NCI-H2081 (cell line): ENCODE data around the gene KRT71.
"Not testable (repeated sequence)": the region's sequence is repeated elsewhere in the genome, so short reads cannot be mapped to it uniquely, and the experiment has no call there.

ENCODE experiments used
- DNase-seq, 2 experiments: peaks; one replicate each; lab custom pipeline; 2025; lab: John Stamatoyannopoulos, UW

The KRT71 gene

DNA sequence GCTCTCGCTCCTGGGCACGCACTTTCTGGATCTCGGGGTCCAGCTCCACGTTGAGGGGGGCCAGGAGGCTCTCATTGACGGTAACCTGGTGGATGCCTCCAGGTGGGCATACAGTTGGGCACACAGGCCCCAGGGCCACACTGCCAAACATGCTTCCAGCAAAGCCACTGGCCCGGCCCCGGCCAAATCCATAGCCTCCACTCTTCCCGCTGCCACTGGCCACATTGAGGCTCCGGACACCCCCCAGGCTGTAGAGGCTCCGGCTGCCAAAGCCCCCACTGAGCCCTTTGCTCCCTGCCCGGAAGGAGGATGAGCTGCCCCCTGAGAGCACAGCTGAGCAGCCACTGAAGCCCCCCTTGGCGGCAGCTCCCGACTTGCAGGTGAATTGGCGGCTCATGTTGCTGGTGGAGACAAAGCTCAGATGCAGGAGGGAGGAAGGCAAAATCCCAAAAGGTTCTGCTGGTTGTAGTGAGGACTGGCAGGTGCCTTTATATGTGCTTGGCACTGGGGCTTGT, at the start of gene KRT71:
KRT71 (minus strand) TSS at position 465 of the 515 bp plus-strand sequence; CDS start at position 397, 68 bp downstream.
- DNase-seq, result no peak

DNA sequence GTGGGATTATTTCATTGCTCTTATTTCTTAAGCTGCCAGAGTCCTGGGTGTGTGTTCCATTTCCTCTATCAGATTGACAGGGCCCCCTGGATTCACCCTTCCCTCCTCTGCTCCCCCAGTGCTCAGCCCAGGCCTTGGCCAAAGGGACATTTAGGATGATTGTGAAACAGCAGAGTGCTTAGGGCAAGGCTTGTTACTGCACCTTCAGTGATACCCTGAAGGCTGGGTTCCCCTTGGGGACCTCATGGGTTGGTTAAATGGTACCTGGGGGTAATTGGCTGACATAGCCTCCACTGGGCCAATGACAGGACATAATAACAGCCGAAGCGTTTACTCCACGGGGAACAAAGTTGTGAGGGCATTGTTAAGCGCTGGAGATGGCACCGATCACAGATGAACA, 49.6 kb upstream of the KRT71 start:
- no peak for DNase-seq

DNA sequence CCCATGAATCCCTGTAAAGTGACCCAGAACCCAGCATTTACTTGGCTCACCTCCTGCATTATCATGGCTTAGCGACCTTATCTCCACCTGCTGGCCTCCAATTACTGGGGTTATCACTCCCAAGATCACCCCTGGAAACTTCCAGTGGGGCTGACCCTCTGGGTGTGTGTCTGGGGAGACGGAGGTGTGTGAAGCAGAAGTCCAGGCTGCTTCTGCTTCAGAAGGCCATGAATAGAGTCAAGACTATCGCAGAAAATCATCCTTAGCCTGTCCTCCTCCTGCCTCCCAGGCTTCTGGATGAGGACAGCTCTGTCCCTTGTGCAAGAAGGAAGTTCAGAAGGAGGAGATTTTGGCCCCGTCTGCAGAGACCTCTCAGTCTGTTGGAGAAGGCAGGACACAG, 48.7 kb upstream of the KRT71 start:
- DNase-seq, result no peak

DNA sequence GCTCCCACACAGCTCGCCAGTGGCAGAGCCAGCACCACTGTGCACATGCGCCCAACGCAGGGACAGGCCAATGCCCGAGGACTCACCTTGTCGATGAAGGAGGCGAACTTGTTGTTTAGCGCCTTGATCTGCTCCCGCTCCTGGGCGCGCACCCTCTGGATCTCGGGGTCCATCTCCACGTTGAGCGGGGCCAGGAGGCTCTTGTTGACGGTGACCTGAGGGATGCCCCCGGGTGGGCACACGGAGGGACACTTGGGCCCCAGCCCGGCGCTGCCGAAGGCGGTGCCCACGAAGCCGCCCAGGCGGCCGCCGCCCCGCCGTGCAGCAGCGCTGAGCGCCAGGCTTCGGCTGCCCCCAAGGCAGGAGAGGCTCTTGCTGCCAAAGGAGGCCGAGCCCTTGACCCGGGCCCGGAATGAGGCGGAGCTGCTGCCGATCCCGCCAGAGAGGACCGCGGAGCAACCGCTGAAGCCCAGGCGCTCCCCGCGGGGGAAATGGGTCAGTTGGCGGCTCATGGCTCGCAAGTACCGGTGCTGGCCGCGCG, 48.1 kb upstream of the KRT71 start, which contains the start of gene KRT72:
KRT72 (minus strand) TSS at position 523 of the 541 bp plus-strand sequence; CDS start at position 512, 11 bp downstream.
- no peak for DNase-seq

DNA sequence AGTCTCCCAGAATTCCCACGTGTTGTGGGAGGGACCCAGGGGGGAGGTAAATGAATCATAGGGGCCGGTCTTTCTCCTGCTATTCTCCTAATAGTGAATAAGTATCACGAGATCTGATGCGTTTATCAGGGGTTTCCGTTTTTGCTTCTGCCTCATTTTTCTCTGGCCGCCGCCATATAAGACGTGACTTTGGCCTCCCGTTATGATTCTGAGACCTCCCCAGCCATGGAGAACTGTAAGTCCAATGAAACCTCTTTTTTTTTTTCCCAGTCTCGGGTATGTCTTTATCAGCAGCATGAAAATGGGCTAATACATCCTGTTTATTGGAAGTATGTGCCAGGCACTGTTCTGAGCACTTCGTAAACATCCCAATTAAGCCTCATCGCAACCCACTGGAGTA, 47.5 kb upstream of the KRT71 start:
- DNase-seq, result no peak

DNA sequence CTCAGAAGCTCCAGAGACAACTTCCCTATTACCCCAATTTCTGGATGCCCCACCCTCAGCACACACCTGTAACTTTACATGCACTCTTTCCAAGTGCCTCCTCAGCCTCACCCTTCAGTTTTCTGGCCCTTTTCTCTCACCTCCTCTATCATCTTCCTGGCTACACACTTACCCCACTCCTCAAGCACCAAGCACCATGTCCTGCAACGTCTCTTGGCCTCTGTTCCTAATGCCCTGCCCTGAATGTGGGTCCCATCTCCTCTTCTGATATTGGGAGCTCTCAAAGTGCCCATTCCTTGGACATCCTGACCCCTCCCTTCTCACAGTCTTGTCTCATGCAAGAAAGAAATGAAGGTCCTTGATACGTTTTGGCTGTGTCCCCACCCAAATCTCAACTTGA, 47.1 kb upstream of the KRT71 start:
- DNase-seq, result no peak

DNA sequence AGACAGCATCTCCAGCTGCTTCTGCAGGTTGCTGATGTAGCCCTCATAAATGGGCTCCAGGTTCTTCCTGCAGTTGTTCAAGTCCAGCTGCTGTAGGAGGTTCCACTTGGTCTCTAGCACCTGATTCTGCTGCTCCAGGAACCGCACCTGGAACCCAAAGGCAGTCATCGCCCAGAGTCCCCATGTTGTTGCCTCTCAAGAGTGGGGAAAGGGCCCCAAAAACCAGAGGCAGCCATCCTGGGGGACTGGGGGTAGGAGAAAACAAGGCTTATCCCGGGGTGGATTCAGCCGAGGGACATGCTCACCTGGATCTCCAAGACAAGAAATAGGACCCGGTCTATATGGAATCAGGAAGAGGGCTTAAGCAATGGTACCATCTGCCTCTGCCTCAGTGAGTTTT, 46.0 kb upstream of the KRT71 start:
- DNase-seq, result no peak

DNA sequence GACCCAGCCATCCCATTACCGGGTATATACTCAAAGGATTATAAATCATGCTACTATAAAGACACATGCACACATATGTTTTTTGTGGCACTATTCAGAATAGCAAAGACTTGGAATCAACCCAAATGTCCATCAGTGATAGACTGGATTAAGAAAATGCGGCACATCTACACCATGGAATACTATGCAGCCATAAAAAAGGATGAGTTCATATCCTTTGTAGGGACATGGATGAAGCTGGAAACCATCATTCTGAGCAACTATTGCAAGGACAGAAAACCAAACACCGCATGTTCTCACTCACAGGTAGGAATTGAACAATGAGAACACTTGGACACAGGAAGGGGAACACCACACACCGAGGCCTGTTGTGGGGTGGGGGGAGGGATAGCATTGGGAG, 41.3 kb upstream of the KRT71 start:
- DNase-seq, result not testable (repeated sequence)

DNA sequence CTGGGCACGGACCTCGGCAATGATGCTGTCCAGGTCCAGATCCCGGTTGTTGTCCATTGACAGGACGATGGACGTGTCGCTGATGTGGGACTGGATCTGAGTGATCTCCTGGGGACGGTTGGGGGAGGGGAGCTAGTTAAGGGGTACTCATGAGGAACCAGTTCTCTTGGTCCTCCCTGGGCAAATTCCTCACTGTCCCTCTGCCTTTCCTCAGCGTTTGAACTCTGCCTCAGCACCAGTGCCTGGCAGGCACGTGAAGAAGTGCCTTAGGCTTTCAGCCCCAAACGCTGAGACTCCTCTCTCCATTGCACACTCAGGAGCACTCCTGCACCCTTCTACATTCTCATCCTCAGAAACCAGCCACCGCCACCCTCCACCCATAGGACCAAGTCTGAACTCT, 38.6 kb upstream of the KRT71 start:
- no peak for DNase-seq

DNA sequence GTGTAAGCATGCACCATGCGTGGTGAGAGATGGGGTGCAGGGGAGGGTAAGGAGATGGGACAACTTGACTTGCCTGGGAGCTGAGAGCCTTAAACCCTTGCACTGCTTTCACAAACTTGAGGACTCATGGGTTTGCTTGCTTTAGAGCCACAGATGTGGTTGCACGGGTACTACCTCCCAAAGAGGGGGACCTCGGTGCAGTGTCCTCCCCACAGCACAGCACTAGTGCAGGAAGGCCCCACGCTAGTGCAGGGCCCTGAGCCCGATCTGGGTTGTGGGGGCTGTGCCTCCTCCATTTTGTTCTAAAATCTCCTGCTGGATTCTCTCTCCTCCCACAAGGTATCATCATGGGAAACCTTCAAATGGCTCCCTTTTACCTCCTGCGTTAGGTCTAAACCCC, 37.1 kb upstream of the KRT71 start:
- DNase-seq, result no peak

DNA sequence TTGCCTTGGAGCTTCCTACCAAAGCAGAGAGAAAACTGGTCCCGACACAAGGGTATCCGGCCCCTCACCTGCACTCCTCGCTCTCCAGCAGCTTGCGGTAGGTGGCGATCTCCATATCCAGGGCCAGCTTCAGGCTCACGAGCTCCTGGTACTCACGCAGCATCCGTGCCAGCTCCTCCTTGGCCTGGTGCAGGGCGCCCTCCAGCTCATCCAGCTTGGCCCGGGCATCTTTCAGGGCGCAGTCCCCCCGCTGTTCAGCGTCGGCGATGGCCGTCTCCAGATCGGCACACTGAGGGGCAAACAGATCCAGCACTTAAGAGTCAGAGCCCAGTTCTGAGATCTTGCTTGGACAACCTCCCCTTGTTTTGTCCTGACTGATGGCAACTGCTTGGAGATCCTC, 34.6 kb upstream of the KRT71 start:
- DNase-seq, result no peak

DNA sequence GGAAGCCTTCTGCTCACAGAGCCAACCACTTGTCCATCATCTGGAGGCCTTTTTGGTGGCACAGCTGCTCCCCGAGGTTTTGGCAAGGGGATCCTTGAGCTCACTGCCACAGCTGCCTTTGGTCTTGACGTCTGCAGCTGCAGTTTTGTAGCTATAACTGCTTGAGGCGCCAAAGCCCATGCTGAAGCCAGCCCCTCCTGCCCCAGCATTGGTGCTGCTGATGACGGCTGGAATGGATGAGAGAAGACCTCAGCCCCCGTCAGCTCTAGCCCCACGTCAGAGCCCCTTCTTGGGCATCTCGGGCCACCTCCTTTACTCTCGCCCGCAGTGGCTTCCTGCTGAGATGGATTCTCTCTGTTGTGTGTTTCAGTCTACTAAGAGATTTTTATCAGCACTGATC, 33.0 kb upstream of the KRT71 start:
- DNase-seq, result no peak

DNA sequence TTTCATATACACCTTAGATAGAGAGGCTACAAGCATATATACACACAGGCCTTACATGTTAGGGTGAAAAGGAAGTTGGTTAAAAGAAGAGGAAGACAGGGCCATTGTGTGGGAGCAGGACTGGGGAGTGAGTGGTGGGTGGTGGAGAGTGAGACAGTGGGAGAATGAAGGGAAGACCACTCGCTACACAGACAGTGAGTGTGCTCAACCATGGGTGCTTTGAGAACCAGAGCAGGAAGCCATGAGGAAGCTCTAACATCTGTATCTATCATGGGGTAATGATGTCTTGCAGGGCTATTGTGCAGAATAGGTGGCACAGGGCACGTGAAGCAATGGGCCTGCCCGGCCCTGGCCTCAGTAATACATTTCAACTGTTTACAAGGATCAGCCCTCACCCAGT, 32.1 kb upstream of the KRT71 start:
- no peak for DNase-seq

DNA sequence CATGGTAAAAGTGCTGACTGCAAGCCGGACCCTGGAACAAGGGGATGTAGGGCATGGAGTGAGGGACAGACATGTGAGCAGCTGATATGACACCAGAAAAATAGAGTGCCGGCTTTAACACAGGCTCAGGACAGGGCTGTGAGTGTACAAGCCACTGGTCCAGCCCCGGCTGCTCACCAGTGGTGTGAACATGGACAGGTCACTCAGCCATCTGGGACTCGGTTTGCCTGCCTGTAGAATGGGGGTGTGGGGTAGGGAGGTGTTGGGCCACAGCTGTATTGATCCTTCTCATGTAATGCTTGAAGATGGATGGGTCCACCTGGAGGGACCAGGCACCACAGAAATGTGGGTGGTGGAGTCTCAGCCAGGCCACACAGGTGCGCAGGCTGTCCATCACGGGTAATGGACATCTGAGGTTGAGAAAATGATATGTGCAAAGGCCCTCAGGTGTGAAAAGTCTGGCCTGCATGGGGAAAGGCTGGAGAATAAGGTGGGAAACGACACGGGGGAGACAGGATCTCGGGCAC, 31.3 kb upstream of the KRT71 start:
- no peak for DNase-seq

DNA sequence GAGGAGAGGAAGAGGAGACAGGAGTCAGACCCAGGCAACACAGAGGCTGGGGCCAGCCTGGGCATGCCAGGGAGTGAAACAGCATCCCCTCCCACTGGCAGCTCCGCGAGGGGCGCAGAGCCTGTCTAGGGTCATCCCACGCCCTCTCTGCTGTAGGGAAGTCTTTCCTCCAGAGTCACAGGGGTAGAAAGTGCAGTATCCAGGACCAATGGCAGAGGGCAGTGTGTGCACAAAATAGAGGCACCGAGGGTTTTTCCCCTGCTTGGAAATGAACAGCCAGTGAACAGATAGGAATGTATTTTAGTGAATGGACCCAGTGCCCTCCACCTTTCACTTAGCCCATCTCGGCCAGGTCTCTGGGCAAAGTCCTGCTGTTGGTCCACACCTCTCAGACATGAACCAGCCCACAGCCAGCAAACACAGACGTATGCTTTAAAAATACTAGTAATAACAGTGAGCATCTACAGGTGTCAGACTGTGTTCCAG, 30.1 kb upstream of the KRT71 start:
- DNase-seq, result peak; percentile 45 to 62

DNA sequence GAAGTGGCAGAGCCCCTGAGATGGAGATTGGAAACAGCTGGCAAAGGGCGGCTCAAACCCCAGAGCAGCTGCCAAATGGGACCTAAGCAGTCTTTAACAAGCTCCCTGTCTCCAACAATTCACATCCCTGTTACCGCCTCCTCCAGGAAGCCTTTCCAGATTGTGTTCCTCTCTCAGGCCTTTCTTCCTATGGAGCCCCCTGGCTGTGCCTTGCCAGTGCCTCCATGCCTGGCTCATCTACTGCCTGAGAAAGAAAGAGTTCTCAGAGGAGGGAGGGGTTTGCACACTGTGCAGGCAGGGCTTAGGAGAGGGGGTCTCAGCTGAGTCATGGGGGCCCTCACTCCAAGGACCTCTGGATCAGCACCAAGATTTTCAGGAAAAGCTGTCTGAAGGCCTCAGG, 29.5 kb upstream of the KRT71 start:
- DNase-seq, result no peak

DNA sequence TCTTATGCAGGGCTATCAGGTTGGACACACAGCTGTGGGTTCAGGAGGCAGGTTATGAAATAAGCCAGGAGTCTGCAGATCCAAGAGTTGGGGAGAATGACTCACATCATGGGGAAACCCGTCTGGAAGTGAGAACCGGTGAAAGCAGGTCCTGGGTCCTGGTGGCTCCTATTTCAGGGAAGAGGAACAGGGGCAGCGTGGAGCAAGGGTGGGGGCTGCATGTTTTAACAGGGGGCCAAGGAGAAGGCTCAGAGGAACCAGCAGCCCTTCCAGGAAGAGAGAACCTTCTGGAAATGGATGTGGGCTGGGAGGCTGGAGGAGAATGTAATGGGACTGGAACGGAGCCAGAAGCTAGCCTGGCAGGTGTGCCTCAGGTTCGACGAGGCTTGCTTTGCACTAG, 28.5 kb upstream of the KRT71 start:
- peak in 1 of 2 experiments; percentile 38 for DNase-seq

DNA sequence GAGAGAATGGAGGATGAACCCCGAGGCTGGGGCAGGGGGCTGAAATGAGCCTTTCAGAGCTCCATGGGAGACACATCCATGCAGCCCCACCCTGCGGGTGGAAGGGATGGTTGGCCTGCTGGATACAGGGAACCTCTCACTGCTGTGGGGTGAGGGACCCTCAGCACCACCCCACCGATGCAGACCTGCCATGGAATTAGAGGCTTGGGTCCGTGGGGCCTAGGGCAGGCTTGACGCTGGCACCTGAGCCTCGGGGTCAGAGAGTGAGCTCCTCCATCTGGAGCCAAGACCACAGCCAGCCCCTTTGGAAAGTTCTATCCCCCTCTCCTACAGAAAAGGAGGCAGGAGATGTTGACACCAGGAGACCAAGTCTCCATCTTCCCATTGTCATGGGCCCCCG, 28.1 kb upstream of the KRT71 start:
- no peak for DNase-seq

DNA sequence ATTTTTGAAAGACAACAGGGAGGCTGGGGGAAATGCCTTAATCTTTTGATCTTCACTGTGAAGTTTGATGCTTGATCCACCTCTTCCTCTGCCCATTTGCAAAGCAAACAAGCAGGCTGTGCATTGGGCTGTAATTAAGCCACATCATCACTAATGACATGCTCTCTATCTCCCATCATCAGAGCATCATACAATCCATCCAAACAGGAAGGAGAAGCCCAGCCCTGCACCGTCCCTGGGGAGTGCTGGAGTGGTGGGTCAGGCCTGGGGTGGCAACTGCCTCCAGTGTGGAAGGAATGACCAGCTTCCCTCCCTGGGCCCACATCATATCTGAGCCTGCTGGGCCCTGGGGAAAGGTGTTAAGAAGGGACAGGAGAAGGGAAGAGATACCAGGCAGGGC, 27.6 kb upstream of the KRT71 start:
- DNase-seq, result peak in 1 of 2 experiments; percentile 28

DNA sequence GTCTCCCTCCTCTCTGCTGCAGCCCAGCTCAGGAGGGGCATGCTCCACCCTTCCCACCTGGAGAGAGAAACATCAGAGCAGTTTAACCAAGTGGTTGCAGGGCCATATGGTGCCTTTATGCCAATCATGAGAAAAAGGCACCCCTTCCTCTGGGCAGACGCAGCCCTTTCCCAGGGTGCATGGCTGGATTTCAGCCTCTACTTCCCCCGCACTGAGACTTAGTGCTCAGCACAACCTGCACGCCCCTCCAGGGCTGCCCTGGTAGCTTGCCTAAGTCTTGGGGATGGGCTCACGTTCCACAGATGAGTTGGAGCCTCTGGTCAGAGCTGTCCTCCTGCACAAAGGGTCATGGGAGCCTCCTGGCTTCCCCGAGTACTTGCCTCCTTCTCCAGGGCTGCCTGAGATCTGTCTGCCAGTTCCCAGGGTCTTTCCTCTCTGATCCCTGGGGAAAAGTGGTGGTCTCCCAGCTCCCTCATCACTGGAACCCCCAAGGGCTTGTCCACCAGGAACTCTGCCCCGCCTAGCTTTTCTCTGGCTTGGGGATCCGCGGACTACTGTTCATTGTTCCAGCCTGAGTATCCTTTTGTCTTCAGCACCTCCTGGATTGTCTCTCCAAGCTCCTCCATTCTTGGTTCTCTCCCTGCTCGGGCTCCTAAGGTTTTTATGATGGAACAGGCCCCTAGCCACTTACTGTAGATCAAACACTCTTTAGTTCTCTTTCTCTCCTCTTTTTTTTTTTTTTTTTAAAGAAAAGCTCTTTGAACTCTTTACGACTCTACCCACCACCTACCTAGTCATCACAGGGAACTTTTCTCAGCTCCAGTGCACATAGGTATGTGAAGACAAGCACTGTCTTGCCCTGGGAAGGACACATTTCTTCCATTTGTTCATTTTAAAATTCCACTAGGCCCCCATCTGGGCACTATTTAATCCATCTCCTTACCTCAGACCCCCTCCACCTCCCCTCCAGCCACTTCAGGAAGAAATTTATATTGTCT, 26.8 kb upstream of the KRT71 start:
- DNase-seq, result no peak

DNA sequence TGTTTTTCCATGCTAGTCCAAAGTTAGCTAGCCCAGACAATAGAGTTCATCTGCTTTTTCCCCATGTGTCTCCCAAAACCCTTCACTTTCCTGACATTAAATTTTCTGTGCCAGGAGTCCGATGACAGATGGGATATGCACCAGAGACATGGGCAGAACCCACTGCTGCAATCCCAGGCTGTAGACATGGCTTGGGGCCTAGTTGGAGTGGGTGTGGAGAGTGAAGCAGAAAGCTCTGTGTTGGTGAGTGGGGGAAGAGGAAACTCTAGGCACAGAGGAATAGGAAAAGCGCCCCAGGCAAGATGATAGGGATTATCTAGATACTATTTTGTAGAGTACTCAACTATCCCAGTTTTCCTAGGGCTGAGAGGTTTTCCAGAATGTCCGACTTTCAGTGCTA, 25.5 kb upstream of the KRT71 start:
- DNase-seq, result no peak

DNA sequence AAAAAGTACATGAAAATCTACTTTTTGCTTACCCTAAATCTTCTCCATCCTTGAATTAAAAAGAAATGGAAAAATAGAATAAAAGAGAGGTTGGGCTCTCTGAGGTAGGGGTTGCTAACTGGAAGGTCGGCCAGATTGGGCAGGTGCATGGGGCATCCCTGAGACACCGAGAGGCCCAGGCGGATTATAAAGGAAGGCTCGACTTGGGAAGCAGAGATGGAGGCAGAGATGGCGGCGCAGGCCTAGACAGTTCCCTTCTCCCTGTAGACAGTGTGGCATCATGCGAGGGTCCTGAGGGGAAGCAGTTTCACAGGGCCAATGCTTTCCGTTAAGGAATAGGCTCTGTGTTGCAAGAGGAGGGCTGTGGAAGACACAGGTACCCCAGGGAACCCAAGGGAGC, 24.4 kb upstream of the KRT71 start:
- no peak for DNase-seq

DNA sequence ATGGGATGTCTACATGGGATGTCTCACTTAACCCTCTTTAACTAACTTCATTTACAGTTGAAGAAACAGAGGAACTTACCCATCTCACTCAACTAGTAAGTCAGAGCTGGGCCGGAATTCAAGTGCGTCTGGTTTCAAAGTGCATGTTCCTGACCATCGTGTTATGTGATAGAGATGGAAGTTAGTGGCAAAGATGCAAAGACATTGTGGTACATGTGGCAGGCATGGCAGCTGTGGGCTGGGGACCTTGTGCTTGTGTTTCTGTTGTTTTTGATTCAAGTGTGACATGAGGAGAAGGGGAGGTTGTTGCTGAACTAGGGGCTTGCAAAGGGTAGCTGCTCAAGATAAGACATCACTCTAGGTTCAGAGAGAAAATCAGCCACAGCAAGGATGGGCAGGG, 23.0 kb upstream of the KRT71 start:
- DNase-seq, result no peak
